HEK293 (cell line): Measurements from ENCODE around the gene DHRS12.

ENCODE experiments used
- CTCF ChIA-PET: fragments of 350-600 bp; formaldehyde crosslinking; extraction: SDS; loops from one replicate; lab custom pipeline; 2021; ENCODE audit warnings: antibody characterized with exemption; lab: Yijun Ruan, JAX
- POLR2A ChIA-PET: fragments of 300-600 bp; formaldehyde crosslinking; extraction: SDS; loops from one replicate; lab custom pipeline; 2020; ENCODE audit warnings: antibody characterized with exemption, inconsistent platforms; lab: Yijun Ruan, JAX
- H3K27ac ChIP-seq: fragments of 200-500 bp; sonication (Bioruptor generic); 2 replicates; pipeline ENCODE4 v1.5.1; 2014; ENCODE audit warnings: low read depth, low read length, control low read depth, inconsistent platforms; ENCODE audit errors: extremely low read depth
- H3K36me3 ChIP-seq, 2 experiments: fragments of 200-500 bp in 1 of 2; sonication (Bioruptor generic) in 1 of 2; 1 replicate in 1 of 2; 2 replicates in 1 of 2; pipeline ENCODE4 v1.5.1; 2014 to 2017; ENCODE audit warnings: inconsistent platforms in 2 of 2, low read length in 2 of 2; ENCODE audit not compliant: control insufficient read depth in 2 of 2, insufficient read depth in 1 of 2
- H3K4me1 ChIP-seq: fragments of 200-500 bp; sonication (Bioruptor generic); 2 replicates; pipeline ENCODE4 v1.5.1; 2014; ENCODE audit warnings: mild to moderate bottlenecking, low read length, inconsistent platforms; ENCODE audit not compliant: control insufficient read depth, insufficient read depth
- H3K4me3 ChIP-seq: 2 replicates; pipeline ENCODE4 v1.5.1; 2011; ENCODE audit warnings: low read depth, mild to moderate bottlenecking, control low read depth, low read length, moderate library complexity
- H3K9me3 ChIP-seq: fragments of 200-500 bp; sonication (Bioruptor generic); 2 replicates; pipeline ENCODE4 v1.5.1; 2014; ENCODE audit warnings: low read depth, low read length, inconsistent platforms; ENCODE audit not compliant: control insufficient read depth, insufficient read depth
- GLI4 ChIP-seq: fragments of 450-650 bp; formaldehyde crosslinking; IDR thresholded peaks from 2 replicates; pipeline ENCODE4 v1.5.1; 2016; ENCODE audit warnings: missing biosample characterization, missing genetic modification characterization
- IKZF3 ChIP-seq: fragments of 450-650 bp; IDR thresholded peaks from 2 replicates; pipeline ENCODE4 v1.5.0; 2018; ENCODE audit warnings: missing biosample characterization, mild to moderate bottlenecking, missing genetic modification characterization, moderate library complexity
- SALL2 ChIP-seq: fragments of 450-650 bp; formaldehyde crosslinking; IDR thresholded peaks from 2 replicates; pipeline ENCODE4 v1.5.0; 2017; ENCODE audit warnings: missing biosample characterization, mild to moderate bottlenecking, missing genetic modification characterization, borderline replicate concordance
- SCRT2 ChIP-seq: fragments of 450-650 bp; formaldehyde crosslinking; IDR thresholded peaks from 2 replicates; pipeline ENCODE4 v1.5.1; 2016; ENCODE audit warnings: missing biosample characterization, missing genetic modification characterization
- WT1 ChIP-seq: fragments of 450-650 bp; formaldehyde crosslinking; IDR thresholded peaks from 2 replicates; pipeline ENCODE4 v1.5.1; 2016; ENCODE audit warnings: missing biosample characterization, missing genetic modification characterization
- ZBTB20 ChIP-seq: fragments of 450-650 bp; formaldehyde crosslinking; IDR thresholded peaks from 2 replicates; pipeline ENCODE4 v1.5.1; 2016; ENCODE audit warnings: missing biosample characterization, missing genetic modification characterization
- ZBTB48 ChIP-seq: fragments of 450-650 bp; formaldehyde crosslinking; IDR thresholded peaks from 2 replicates; pipeline ENCODE4 v1.5.1; 2016; ENCODE audit warnings: missing biosample characterization, missing genetic modification characterization
- ZBTB8A ChIP-seq: fragments of 450-650 bp; formaldehyde crosslinking; IDR thresholded peaks from 2 replicates; pipeline ENCODE4 v1.5.1; 2016; ENCODE audit warnings: missing biosample characterization, missing genetic modification characterization
- ZNF133 ChIP-seq: fragments of 450-650 bp; formaldehyde crosslinking; IDR thresholded peaks from 2 replicates; pipeline ENCODE4 v1.5.1; 2016; ENCODE audit warnings: missing biosample characterization, missing genetic modification characterization
- ZNF174 ChIP-seq: fragments of 450-650 bp; formaldehyde crosslinking; IDR thresholded peaks from 2 replicates; pipeline ENCODE4 v1.5.0; 2017; ENCODE audit warnings: missing biosample characterization, mild to moderate bottlenecking, missing genetic modification characterization
- ZNF214 ChIP-seq: fragments of 450-650 bp; formaldehyde crosslinking; IDR thresholded peaks from 2 replicates; pipeline ENCODE4 v1.5.1; 2017; ENCODE audit warnings: missing biosample characterization, mild to moderate bottlenecking, missing genetic modification characterization, borderline replicate concordance
- ZNF221 ChIP-seq: fragments of 450-650 bp; formaldehyde crosslinking; IDR thresholded peaks from 2 replicates; pipeline ENCODE4 v1.5.1; 2017; ENCODE audit warnings: missing biosample characterization, missing genetic modification characterization, borderline replicate concordance
- ZNF24 ChIP-seq: fragments of 450-650 bp; formaldehyde crosslinking; IDR thresholded peaks from 2 replicates; pipeline ENCODE4 v1.5.1; 2016; ENCODE audit warnings: missing biosample characterization, missing genetic modification characterization
- ZNF335 ChIP-seq: fragments of 450-650 bp; formaldehyde crosslinking; conservative IDR thresholded peaks from 2 replicates; pipeline ENCODE4 v1.5.1; 2016; ENCODE audit warnings: missing biosample characterization, missing genetic modification characterization
- ZNF423 ChIP-seq: fragments of 450-650 bp; formaldehyde crosslinking; IDR thresholded peaks from 2 replicates; pipeline ENCODE4 v1.5.1; 2016; ENCODE audit warnings: missing biosample characterization, missing genetic modification characterization
- ZNF48 ChIP-seq: fragments of 450-650 bp; formaldehyde crosslinking; IDR thresholded peaks from 2 replicates; pipeline ENCODE4 v1.5.1; 2016; ENCODE audit warnings: missing biosample characterization, missing genetic modification characterization
- ZNF596 ChIP-seq: fragments of 450-650 bp; IDR thresholded peaks from 2 replicates; pipeline ENCODE4 v1.5.0; 2018; ENCODE audit warnings: missing biosample characterization, mild to moderate bottlenecking, missing genetic modification characterization, moderate library complexity
- ZNF600 ChIP-seq: fragments of 450-650 bp; formaldehyde crosslinking; IDR thresholded peaks from 2 replicates; pipeline ENCODE4 v1.5.1; 2016; ENCODE audit warnings: missing biosample characterization, missing genetic modification characterization
- TF ChIP-seq, protein P1 (sequence below): fragments of 450-650 bp; formaldehyde crosslinking; IDR thresholded peaks from 2 replicates; pipeline ENCODE4 v1.5.1; 2016; ENCODE audit warnings: missing biosample characterization, missing genetic modification characterization
- TF ChIP-seq, protein P2 (sequence below): fragments of 450-650 bp; formaldehyde crosslinking; IDR thresholded peaks from 2 replicates; pipeline ENCODE4 v1.5.1; 2016; ENCODE audit warnings: missing biosample characterization, missing genetic modification characterization
- TF ChIP-seq, protein P3 (sequence below): fragments of 450-650 bp; formaldehyde crosslinking; optimal IDR thresholded peaks from 2 replicates; pipeline ENCODE3; 2016; ENCODE audit warnings: missing biosample characterization, mild to moderate bottlenecking, missing genetic modification characterization
- TF ChIP-seq, protein P4 (sequence below): fragments of 450-650 bp; formaldehyde crosslinking; IDR thresholded peaks from 2 replicates; pipeline ENCODE4 v1.5.1; 2016; ENCODE audit warnings: missing biosample characterization, missing genetic modification characterization
- TF ChIP-seq, protein P5 (sequence below): fragments of 450-650 bp; formaldehyde crosslinking; IDR thresholded peaks from 2 replicates; pipeline ENCODE4 v1.5.1; 2016; ENCODE audit warnings: missing biosample characterization, missing genetic modification characterization, low read depth

Gene DHRS12

DNA sequence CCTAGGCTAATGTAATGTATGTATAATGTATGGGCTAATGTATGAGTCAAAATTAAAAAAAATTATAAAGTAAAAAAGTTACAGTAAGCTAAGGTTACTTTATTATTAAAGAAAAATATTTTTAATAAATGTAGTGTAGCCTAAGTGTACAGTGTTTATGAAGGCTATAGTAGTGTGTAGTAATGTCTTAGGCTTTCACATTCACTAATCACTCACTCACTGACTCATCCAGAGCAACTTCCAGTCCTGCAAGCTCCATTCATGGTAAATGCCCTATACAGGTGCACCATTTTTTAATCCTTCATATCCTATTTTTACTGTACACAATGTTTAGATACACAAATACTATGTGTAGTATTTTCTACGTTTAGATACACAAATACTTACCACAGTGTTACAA lies 42.8 kb upstream of the DHRS12 start (continued):
- TF ChIP-seq WT1 (no peak), ZNF24 (tag by site-specific recombination) (no peak)

DNA sequence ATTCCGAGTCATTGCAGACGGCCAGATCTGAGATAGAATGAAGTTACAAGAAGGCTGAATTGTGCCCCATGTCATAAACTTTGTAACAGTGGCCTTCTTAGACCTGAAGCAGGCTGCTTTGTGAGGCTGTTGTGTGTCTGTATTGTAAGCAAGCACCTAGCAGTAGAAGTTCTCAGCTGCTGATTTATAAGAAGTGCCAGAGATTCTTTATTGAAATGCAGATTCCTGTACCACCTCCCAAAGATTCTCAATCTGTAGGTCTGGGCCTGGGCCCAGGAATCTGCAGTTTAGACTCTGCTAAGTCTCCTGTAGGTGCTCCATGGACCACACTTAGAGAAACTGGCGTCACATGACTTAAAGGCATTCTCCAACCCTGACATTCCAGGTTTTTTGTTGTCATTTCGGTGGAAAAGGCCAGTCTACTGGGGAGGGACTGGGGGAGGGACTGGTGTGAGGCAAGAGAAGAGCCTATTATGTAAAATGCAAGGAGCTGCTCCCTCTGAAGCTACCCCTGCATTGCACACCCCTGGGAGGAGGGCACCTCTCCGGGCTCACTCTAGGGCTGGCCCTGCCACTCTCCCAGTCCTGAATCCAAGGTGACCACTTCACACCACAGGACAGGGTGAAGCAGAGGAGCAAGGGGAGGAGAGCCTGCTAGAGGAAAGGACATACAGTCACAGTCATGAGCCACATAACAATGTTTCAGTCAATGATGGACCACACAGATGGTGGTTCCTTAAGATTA lies 41.8 kb upstream of the DHRS12 start:
- H3K4me3 ChIP-seq, result no peak overlapping the region
- CTCF ChIA-PET, result interaction anchor here (0.5 to 1.6 kb wide), 5 partner anchors 30 to 282 kb away, joined by 3 to 5 read pairs (median 3); no protein-coding TSS in a partner anchor
- POLR2A ChIA-PET, result interaction anchor here (0.5 kb wide), 1 partner anchor 853 kb away, joined by 3 read pairs; no protein-coding TSS in a partner anchor
- no peak overlapping the region; the same call in 1 of the 2 replicates for H3K27ac ChIP-seq
- TF ChIP-seq ZNF133 (tag by site-specific recombination) (no peak), ZBTB20 (tag by site-specific recombination) (peak; percentile 63; the same call in 1 of the 2 replicates)
- TF ChIP-seq, protein P1, sequence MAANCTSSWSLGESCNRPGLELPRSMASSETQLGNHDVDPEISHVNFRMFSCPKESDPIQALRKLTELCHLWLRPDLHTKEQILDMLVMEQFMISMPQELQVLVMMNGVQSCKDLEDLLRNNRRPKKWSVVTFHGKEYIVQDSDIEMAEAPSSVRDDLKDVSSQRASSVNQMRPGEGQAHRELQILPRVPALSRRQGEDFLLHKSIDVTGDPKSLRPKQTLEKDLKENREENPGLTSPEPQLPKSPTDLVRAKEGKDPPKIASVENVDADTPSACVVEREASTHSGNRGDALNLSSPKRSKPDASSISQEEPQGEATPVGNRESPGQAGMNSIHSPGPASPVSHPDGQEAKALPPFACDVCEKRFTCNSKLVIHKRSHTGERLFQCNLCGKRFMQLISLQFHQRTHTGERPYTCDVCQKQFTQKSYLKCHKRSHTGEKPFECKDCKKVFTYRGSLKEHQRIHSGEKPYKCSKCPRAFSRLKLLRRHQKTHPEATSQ (tag by site-specific recombination), result no peak
- H3K36me3 ChIP-seq, result no peaks in the 10 kb centered on the region
- no peaks in the 10 kb centered on the region for H3K9me3 ChIP-seq
- no peaks in the 10 kb centered on the region for H3K4me1 ChIP-seq

DNA sequence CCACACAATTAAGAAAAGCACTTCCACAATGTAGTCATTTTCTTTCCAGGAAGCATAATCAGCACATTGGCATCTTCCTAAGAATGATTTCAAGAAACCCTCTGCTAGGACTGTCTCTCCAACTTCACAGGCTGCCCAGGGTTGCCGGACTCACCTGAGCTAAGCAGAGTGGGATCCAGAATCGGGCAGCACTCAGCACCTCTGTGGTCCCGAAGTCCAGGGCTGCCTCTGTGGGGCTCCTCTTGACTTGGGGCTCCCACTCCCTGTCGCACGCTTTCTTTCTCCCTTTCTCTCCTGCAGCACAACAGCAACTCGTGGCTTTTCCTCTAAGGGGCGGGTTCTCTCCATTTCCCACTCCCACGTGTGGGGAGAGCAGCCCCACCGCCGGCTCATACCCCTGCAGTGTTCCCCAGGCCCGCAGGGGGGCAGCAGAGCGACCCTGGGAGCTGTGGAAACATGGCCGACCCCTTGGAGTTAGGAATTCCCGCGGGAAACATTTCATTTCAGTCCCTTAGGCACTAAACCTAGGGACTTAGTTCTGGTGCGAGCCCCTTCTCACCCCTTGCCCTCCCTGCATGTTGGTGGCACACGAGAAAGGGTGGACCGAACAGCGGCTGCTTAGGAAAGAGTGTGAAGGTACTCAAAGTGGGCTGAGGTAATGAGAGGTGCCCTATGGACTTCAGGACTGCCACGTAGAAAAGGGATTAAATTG lies 41.1 kb upstream of the DHRS12 start, which contains the start of gene TMEM272:
TMEM272 (minus strand) TSS at position 316 of the 712 bp plus-strand sequence. CDS start 6,647 bp downstream, outside the sequence.
- H3K27ac ChIP-seq, result no peak within 1 kb of the TSS; the same call in 1 of the 2 replicates
- no peaks in the 10 kb centered on the region for H3K36me3 ChIP-seq
- ChIA-PET CTCF (interaction anchor here (0.5 to 1.5 kb wide), 9 partner anchors 10 to 282 kb away, joined by 3 to 5 read pairs (median 3); no protein-coding TSS in a partner anchor), POLR2A (interaction anchor here (0.5 kb wide), 1 partner anchor 853 kb away, joined by 3 read pairs; no protein-coding TSS in a partner anchor)
- no peaks in the 10 kb centered on the region for H3K9me3 ChIP-seq
- H3K4me1 ChIP-seq, result no peaks in the 10 kb centered on the region
- no peak within 1 kb of the TSS for H3K4me3 ChIP-seq
- TF ChIP-seq ZNF600 (tag by site-specific recombination) (0 out of 2 replicates have a peak, but pooled peaks have one; percentile 18), SALL2 (tag by site-specific recombination) (no peak), ZNF24 (tag by site-specific recombination) (0 out of 2 replicates have a peak, but pooled peaks have one; percentile 20), IKZF3 (tag by site-specific recombination) (peak; percentile 98), ZNF174 (tag by site-specific recombination) (no peak), ZNF48 (tag by site-specific recombination) (no peak), GLI4 (tag by site-specific recombination) (0 out of 2 replicates have a peak, but pooled peaks have one; percentile 10), ZNF335 (0 out of 2 replicates have a peak, but pooled peaks have one; percentile 37), ZBTB8A (tag by site-specific recombination) (peak; percentile 38), ZNF221 (tag by site-specific recombination) (no peak), ZNF596 (tag by site-specific recombination) (no peak), ZNF214 (tag by site-specific recombination) (no peak), SCRT2 (tag by site-specific recombination) (peak; percentile 87), ZBTB48 (peak; percentile 94), ZNF423 (tag by site-specific recombination) (peak; percentile 55; the same call in 1 of the 2 replicates)
- TF ChIP-seq, protein P2, sequence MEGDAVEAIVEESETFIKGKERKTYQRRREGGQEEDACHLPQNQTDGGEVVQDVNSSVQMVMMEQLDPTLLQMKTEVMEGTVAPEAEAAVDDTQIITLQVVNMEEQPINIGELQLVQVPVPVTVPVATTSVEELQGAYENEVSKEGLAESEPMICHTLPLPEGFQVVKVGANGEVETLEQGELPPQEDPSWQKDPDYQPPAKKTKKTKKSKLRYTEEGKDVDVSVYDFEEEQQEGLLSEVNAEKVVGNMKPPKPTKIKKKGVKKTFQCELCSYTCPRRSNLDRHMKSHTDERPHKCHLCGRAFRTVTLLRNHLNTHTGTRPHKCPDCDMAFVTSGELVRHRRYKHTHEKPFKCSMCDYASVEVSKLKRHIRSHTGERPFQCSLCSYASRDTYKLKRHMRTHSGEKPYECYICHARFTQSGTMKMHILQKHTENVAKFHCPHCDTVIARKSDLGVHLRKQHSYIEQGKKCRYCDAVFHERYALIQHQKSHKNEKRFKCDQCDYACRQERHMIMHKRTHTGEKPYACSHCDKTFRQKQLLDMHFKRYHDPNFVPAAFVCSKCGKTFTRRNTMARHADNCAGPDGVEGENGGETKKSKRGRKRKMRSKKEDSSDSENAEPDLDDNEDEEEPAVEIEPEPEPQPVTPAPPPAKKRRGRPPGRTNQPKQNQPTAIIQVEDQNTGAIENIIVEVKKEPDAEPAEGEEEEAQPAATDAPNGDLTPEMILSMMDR (tag by site-specific recombination), result peak; percentile 75
- TF ChIP-seq, protein P3, sequence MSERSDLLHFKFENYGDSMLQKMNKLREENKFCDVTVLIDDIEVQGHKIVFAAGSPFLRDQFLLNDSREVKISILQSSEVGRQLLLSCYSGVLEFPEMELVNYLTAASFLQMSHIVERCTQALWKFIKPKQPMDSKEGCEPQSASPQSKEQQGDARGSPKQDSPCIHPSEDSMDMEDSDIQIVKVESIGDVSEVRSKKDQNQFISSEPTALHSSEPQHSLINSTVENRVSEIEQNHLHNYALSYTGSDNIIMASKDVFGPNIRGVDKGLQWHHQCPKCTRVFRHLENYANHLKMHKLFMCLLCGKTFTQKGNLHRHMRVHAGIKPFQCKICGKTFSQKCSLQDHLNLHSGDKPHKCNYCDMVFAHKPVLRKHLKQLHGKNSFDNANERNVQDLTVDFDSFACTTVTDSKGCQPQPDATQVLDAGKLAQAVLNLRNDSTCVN (tag by site-specific recombination), result no peak
- TF ChIP-seq, protein P4, sequence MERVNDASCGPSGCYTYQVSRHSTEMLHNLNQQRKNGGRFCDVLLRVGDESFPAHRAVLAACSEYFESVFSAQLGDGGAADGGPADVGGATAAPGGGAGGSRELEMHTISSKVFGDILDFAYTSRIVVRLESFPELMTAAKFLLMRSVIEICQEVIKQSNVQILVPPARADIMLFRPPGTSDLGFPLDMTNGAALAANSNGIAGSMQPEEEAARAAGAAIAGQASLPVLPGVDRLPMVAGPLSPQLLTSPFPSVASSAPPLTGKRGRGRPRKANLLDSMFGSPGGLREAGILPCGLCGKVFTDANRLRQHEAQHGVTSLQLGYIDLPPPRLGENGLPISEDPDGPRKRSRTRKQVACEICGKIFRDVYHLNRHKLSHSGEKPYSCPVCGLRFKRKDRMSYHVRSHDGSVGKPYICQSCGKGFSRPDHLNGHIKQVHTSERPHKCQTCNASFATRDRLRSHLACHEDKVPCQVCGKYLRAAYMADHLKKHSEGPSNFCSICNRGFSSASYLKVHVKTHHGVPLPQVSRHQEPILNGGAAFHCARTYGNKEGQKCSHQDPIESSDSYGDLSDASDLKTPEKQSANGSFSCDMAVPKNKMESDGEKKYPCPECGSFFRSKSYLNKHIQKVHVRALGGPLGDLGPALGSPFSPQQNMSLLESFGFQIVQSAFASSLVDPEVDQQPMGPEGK, result peak; percentile 63
- TF ChIP-seq, protein P5, sequence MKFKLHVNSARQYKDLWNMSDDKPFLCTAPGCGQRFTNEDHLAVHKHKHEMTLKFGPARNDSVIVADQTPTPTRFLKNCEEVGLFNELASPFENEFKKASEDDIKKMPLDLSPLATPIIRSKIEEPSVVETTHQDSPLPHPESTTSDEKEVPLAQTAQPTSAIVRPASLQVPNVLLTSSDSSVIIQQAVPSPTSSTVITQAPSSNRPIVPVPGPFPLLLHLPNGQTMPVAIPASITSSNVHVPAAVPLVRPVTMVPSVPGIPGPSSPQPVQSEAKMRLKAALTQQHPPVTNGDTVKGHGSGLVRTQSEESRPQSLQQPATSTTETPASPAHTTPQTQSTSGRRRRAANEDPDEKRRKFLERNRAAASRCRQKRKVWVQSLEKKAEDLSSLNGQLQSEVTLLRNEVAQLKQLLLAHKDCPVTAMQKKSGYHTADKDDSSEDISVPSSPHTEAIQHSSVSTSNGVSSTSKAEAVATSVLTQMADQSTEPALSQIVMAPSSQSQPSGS, result no peak
